Measurements from ENCODE around the gene LCN15. TPM values are rescaled to one million over a fixed set of nuclear protein-coding genes. Genes with fewer than 3 reads are reported as not detected.

The LCN15 gene
- total RNA-seq, 1 experiment from 2014 or later: 0.05 TPM

GRCh38 chr9:136745389-136746154 is 18.7 kb downstream of the LCN15 start:
- Histone ChIP-seq H3K27me3 (ENCODE audit: control insufficient read depth, insufficient read depth, low read length) (no peaks in the 10 kb centered on the region), H3K4me1 (ENCODE audit: control insufficient read depth, insufficient read depth, low read length) (no peaks in the 10 kb centered on the region), H3K4me3 (ENCODE audit: low read depth in 2 of 2, low read length in 2 of 2) (no peak overlapping the region), H3K36me3 (ENCODE audit: control insufficient read depth, insufficient read depth, low read length) (no peaks in the 10 kb centered on the region), H3K9me3 (ENCODE audit: control insufficient read depth, insufficient read depth, low read depth, low read length) (no peaks in the 10 kb centered on the region), H3K27ac (ENCODE audit: low read length) (no peak overlapping the region)
- in situ Hi-C loops (cut with HindIII; ENCODE audit: low pct_unique_long_range_greater_than_20kb, low sequenced_read_pairs) (no loop called here), intact Hi-C loops (cut with micrococcal nuclease; ENCODE audit: unreplicated experiment) (no loop called here)
- ATAC-seq (no peak), DNase-seq (ENCODE audit: low read depth, low spot score) (no peak)
- ChIA-PET POLR2A (interaction anchor here (0.6 kb wide), 1 partner anchor 16 kb away, joined by 3 read pairs; no protein-coding TSS in a partner anchor), CTCF (interaction anchor here (0.5 to 0.6 kb wide), 2 partner anchors 13 to 71 kb away, joined by 4 read pairs; partner anchors contain the start of gene LCN8)
- no peak for TF ChIP-seq REST (IDR thresholded peaks at IDR 0.05; ENCODE audit: insufficient read depth in 1 of 2, low read depth in 2 of 2, low read length in 1 of 2)
- TF ChIP-seq SIN3A (IDR thresholded peaks at IDR 0.05; ENCODE audit: borderline replicate concordance, insufficient read depth, low read depth, low read length): no peak
- TF ChIP-seq POLR2AphosphoS5 (IDR thresholded peaks at IDR 0.05; ENCODE audit: low read depth, low read length): no peak
- TF ChIP-seq CTCF (IDR thresholded peaks at IDR 0.05): no peak
- TF ChIP-seq TCF7L2 (IDR thresholded peaks at IDR 0.05; ENCODE audit: low read depth, low read length): no peak
- BruUV-seq (replicated peaks): no TSS peak

GRCh38 chr9:136744773-136745172 is 19.5 kb downstream of the LCN15 start:
- ChIA-PET POLR2A (interaction anchor here (0.6 kb wide), 1 partner anchor 43 kb away, joined by 3 read pairs; no protein-coding TSS in a partner anchor), CTCF (interaction anchor here (0.6 kb wide), 1 partner anchor 13 kb away, joined by 4 read pairs; the partner anchor contains the start of gene LCN8)
- no TSS peak for BruUV-seq (replicated peaks)
- H3K4me1 ChIP-seq (ENCODE audit: control insufficient read depth, insufficient read depth, low read length): no peaks in the 10 kb centered on the region
- H3K36me3 ChIP-seq (ENCODE audit: control insufficient read depth, insufficient read depth, low read length): no peaks in the 10 kb centered on the region
- H3K27me3 ChIP-seq (ENCODE audit: control insufficient read depth, insufficient read depth, low read length): no peaks in the 10 kb centered on the region
- ATAC-seq (no peak), DNase-seq (ENCODE audit: low read depth, low spot score) (no peak)
- H3K9me3 ChIP-seq (ENCODE audit: control insufficient read depth, insufficient read depth, low read depth, low read length): no peaks in the 10 kb centered on the region
- in situ Hi-C loops (cut with HindIII; ENCODE audit: low pct_unique_long_range_greater_than_20kb, low sequenced_read_pairs) (no loop called here), intact Hi-C loops (cut with micrococcal nuclease; ENCODE audit: unreplicated experiment) (no loop called here)
- no peak for TF ChIP-seq TCF7L2 (IDR thresholded peaks at IDR 0.05; ENCODE audit: low read depth, low read length)
- no peak for TF ChIP-seq CTCF (IDR thresholded peaks at IDR 0.05)
- TF ChIP-seq POLR2AphosphoS5 (IDR thresholded peaks at IDR 0.05; ENCODE audit: low read depth, low read length): no peak
- no peak for TF ChIP-seq REST (IDR thresholded peaks at IDR 0.05; ENCODE audit: insufficient read depth in 1 of 2, low read depth in 2 of 2, low read length in 1 of 2)
- TF ChIP-seq SIN3A (IDR thresholded peaks at IDR 0.05; ENCODE audit: borderline replicate concordance, insufficient read depth, low read depth, low read length): no peak
- H3K27ac ChIP-seq (ENCODE audit: low read length): no peak overlapping the region
- H3K4me3 ChIP-seq (ENCODE audit: low read depth in 2 of 2, low read length in 2 of 2): no peak overlapping the region

Data from Panc1 (cell line).